ENCODE measurements around the gene MRPL38.
"Not testable (repeated sequence)": the region's sequence is repeated elsewhere in the genome, so short reads cannot be mapped to it uniquely, and the experiment has no call there.

The MRPL38 gene

DNA sequence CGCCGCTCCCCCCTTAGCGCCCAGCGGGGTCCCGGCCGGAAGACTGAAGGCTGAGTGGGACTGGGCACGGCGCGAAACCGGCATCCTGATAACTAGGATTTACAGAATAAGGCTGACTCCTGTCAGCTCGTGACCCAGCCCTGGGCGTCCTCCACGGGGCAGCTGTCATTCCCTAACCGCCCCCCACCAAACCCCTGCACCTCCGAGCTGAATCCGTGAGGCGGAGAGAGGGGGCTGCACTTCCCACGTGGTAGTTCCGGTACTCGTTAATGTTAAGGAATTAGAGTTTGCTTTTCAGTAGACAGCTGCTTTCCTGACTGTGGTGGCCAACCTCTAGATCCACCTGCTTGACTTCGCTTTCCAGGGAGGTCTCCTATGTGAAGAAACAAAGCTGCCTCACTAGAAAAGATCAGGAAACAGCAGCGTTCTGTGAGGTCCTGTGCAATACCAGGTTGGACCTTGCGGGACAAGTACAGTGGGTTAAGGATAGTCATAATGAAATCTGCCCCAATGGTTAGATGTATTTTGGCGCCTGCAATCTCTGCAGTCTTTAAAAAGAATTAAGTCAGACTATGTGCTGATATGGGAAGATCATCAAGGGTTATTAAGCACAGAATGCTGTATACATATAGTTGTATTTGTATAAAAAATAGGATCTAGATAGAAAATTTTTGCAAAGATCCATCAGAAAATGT lies 48.5 kb downstream of the MRPL38 start:
- no peak for DNase-seq (ENCODE audit: extremely low spot score, insufficient read length, low read depth)

DNA sequence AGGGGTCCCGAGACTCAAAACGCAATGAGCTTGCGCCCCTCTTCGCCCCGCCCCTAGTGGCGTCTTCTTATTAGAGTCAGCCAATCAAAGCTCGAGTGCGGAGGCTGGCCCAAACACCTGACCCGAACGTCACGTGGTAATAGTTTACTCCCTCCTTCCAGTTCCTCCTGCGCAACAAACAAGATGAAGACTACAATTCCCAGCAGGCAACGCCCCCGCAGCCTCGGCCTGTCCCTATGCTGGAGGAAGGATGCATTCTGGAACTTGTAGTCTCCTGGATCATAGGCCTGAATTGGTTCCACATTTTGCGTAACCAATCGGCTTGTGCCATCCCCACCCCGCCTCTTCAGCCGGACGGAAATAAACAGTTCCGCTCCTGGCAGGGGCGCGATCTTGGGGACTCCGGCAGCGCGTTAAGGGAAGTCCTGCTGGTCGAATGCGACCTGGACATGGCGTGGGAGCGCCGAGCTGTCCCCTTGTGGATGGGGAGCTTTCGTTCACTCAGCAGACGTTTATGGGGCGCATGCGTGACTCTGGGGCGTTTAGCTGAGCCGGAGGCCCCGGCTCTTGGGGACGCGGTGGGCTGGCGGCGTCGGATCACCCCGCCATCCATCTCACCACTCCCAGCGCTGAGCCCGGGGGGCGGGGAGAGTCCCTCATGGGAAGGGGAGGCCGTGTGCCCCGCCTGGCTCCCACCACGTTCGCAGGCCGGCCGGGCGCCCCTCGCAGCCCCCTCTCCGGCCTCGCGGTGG lies 49.2 kb downstream of the MRPL38 start, which contains the start of gene WBP2:
Gene WBP2, minus strand, starts transcription at position 26 of the 752 bp plus-strand sequence. CDS start 38 bp downstream, outside the sequence.
- DNase-seq (ENCODE audit: extremely low spot score, insufficient read length, low read depth) (peak; percentile 90), FAIRE-seq (peak; percentile 99)

More for the DNA sequence above, 48.5 kb downstream of the MRPL38 start:
- no peak for FAIRE-seq

- no peak for DNase-seq (ENCODE audit: extremely low spot score, insufficient read length, low read depth)
- FAIRE-seq, result no peak
Observed at GRCh38 chr17:75854881-75855309, 49.8 kb downstream of the MRPL38 start.

GRCh38 chr17:75854101-75854748 lies 50.5 kb downstream of the MRPL38 start:
- FAIRE-seq (no peak), DNase-seq (ENCODE audit: extremely low spot score, insufficient read length, low read depth) (no peak)

- no peak for FAIRE-seq
Observed at GRCh38 chr17:75853433-75853832, 51.3 kb downstream of the MRPL38 start.

GRCh38 chr17:75851693-75851991 lies 53.0 kb downstream of the MRPL38 start:
- not testable (repeated sequence) for FAIRE-seq; DNase-seq (ENCODE audit: extremely low spot score, insufficient read length, low read depth)

More at GRCh38 chr17:75853433-75853832, 51.3 kb downstream of the MRPL38 start:
- no peak for DNase-seq (ENCODE audit: extremely low spot score, insufficient read length, low read depth)

GRCh38 chr17:75850928-75851692 lies 53.6 kb downstream of the MRPL38 start:
- FAIRE-seq, result no peak

DNA sequence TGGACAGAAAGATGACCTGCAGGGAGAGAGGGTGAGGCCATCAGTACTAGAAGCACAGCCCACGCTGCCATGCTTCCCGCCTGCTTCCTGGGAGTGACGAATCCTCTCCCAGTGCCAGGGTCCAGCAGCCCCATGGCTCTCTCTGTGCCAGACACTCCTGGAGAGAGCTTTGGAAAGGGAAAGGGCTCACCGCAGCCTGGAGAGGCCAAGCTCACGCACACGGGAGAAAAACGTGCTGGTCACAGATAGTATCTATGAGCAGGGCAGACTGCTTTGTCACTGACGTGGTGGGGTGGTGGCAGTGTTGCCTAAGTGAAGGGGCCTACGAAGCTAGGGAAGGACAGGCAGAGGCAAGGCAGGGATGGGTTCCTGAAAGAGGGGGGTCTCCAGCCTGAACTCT lies 55.0 kb downstream of the MRPL38 start:
- DNase-seq (ENCODE audit: extremely low spot score, insufficient read length, low read depth) (no peak), FAIRE-seq (no peak)

More at GRCh38 chr17:75850928-75851692, 53.6 kb downstream of the MRPL38 start:
- no peak for DNase-seq (ENCODE audit: extremely low spot score, insufficient read length, low read depth)

DNA sequence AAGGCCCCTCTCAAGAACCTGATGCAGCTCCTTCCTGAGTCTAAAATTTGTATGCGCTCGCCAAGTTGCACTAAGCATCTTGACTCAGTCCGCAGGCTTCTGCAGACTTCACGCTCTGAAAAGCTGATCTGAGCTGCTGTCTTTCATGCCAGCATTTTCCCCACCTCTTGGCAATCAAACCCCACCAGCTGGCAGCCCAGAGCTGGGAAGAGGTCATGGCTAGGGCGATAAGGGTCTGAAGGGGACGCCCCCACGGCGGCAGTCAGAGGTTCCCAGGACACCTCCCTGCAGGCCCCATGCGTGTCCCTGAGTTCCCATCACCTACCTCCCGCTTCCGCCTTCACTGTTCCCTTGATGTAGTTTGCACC lies 55.4 kb downstream of the MRPL38 start:
- DNase-seq (ENCODE audit: extremely low spot score, insufficient read length, low read depth) (no peak), FAIRE-seq (no peak)

Measured in GM18507 (cell line).